Measurements from ENCODE around the gene TOR1A.
"Not testable (repeated sequence)": the region's sequence is repeated elsewhere in the genome, so short reads cannot be mapped to it uniquely, and the experiment has no call there.

The TOR1A gene

GRCh38 chr9:129779560-129780190, 44.3 kb downstream of the TOR1A start:
- no peak for DNase-seq

GRCh38 chr9:129778469-129778868, 45.5 kb downstream of the TOR1A start:
- DNase-seq = no peak

- DNase-seq = no peak
Measured at GRCh38 chr9:129777769-129778130, 46.2 kb downstream of the TOR1A start.

- DNase-seq = no peak
Measured at GRCh38 chr9:129776938-129777768, 46.8 kb downstream of the TOR1A start.

GRCh38 chr9:129776566-129776937, 47.4 kb downstream of the TOR1A start:
- no peak for DNase-seq

GRCh38 chr9:129776096-129776495, 47.8 kb downstream of the TOR1A start:
- DNase-seq = not testable (repeated sequence)

GRCh38 chr9:129775448-129775798, 48.5 kb downstream of the TOR1A start:
- DNase-seq = no peak

GRCh38 chr9:129774791-129775447, 49.0 kb downstream of the TOR1A start:
- no peak for DNase-seq

GRCh38 chr9:129773262-129774048, 50.5 kb downstream of the TOR1A start:
- no peak for DNase-seq

GRCh38 chr9:129770741-129771140, 53.2 kb downstream of the TOR1A start:
- no peak for DNase-seq

GRCh38 chr9:129769669-129770068, 54.3 kb downstream of the TOR1A start:
- DNase-seq = no peak

- no peak for DNase-seq
Measured at GRCh38 chr9:129768486-129768885, 55.5 kb downstream of the TOR1A start.

- DNase-seq = no peak
Measured at GRCh38 chr9:129765764-129766317, 58.1 kb downstream of the TOR1A start.

- DNase-seq = no peak
Measured at GRCh38 chr9:129762985-129763926, 60.7 kb downstream of the TOR1A start.
